Measurements from ENCODE around the gene TFPT. TPM values are rescaled to one million over a fixed set of nuclear protein-coding genes. Genes with fewer than 3 reads are reported as not detected.

Gene TFPT
- total and polyA plus RNA-seq, 2 of the 4 experiments (the other 2 are of a cell fraction) = 7.9 to 17.1 TPM

GRCh38 chr19:54162241-54162805 lies 46.9 kb upstream of the TFPT start:
- DNase-seq (peak; percentile 44), ATAC-seq (ENCODE audit: low read depth) (peak; percentile 22)
- peak overlapping the region; percentile 86 for H3K4me2 ChIP-seq (ENCODE audit: low read depth, low read length)
- peak overlapping the region; percentile 76 for H3K4me3 ChIP-seq (ENCODE audit: insufficient read depth, low read depth, low read length)
- H3K4me1 ChIP-seq (ENCODE audit: control insufficient read depth, insufficient read depth, low read length) = peaks cover 11% of the 10 kb centered on the region
- H4K8ac ChIP-seq (ENCODE audit: low read depth in 2 of 2, low read length in 2 of 2) = peak overlapping the region in 1 of 2 experiments; percentile 28; a peak in 1 of 4 replicates
- H3K4ac ChIP-seq (ENCODE audit: low read depth, low read length) = no peak overlapping the region
- H2AK9ac ChIP-seq (replicated peaks; ENCODE audit: low read depth, low read length, poor library complexity) = peak overlapping the region; percentile 55
- H2BK120ac ChIP-seq (ENCODE audit: low read depth, low read length) = no peak overlapping the region
- no peak overlapping the region for H3K23ac ChIP-seq (ENCODE audit: low read depth, low read length)
- ChIA-PET POLR2A (ENCODE audit: unreplicated experiment) (no interaction called here), CTCF (no interaction called here)
- peaks cover 4% of the 10 kb centered on the region; the same call in 1 of the 2 replicates for H3K36me3 ChIP-seq (ENCODE audit: control insufficient read depth, insufficient read depth, low read length)
- WGBS, 2 experiments (ENCODE audit: extremely low coverage in 2 of 2, insufficient read length in 1 of 2) = 6% methylated on average over 26 of the region's 35 CpGs; no CpG with 5 or more reads in 1 of the 2 experiments
- no peaks in the 10 kb centered on the region for H4K20me1 ChIP-seq (ENCODE audit: insufficient read depth, low read length)
- H2BK20ac ChIP-seq (ENCODE audit: low read depth, low read length) = no peak overlapping the region
- H3K9ac ChIP-seq (ENCODE audit: low read depth, low read length) = no peak overlapping the region
- no peaks in the 10 kb centered on the region for H3K27me3 ChIP-seq (ENCODE audit: control insufficient read depth, insufficient read depth, low read length)
- no peak overlapping the region for H3K56ac ChIP-seq (ENCODE audit: extremely low read depth, insufficient read depth, low read length)
- H2AK5ac ChIP-seq (ENCODE audit: low read depth, low read length) = no peak overlapping the region
- intact Hi-C loops (cut with micrococcal nuclease) (no loop called here), dilution Hi-C loops (cut with HindIII; ENCODE audit: low sequenced_read_pairs, unreplicated experiment) (no loop called here), in situ Hi-C loops (cut with MboI; ENCODE audit: low sequenced_read_pairs) (no loop called here)
- H3K9me3 ChIP-seq (ENCODE audit: control insufficient read depth, insufficient read depth, low read length) = no peaks in the 10 kb centered on the region
- no TSS peak for BruUV-seq (replicated peaks)
- H4K5ac ChIP-seq (ENCODE audit: low read depth, low read length) = no peak overlapping the region
- TF ChIP-seq USF2 (IDR thresholded peaks at IDR 0.05; ENCODE audit: low read depth, low read length) = peak; percentile 19; the same call in 1 of the 2 replicates
- TF ChIP-seq MXI1 (IDR thresholded peaks at IDR 0.05; ENCODE audit: borderline replicate concordance, low read depth, low read length) = peak; percentile 58
- TF ChIP-seq BHLHE40 (IDR thresholded peaks at IDR 0.05; ENCODE audit: low read depth, low read length) = no peak
- TF ChIP-seq NFE2L2 (IDR thresholded peaks at IDR 0.05; ENCODE audit: low read depth, low read length) = no peak
- H2BK15ac ChIP-seq (ENCODE audit: low read depth, low read length) = no peak overlapping the region
- H3K27ac ChIP-seq (ENCODE audit: insufficient read depth, low read length) = no peak overlapping the region
- no peak overlapping the region for H2BK5ac ChIP-seq (ENCODE audit: low read depth, low read length, poor library complexity, severe bottlenecking)
- H3K18ac ChIP-seq (ENCODE audit: low read depth, low read length) = no peak overlapping the region
- H3K14ac ChIP-seq (replicated peaks; ENCODE audit: low read depth, low read length) = no peak overlapping the region
- no peaks in the 10 kb centered on the region; the same call in none of the 2 replicates for H3K9me1 ChIP-seq (ENCODE audit: insufficient read depth, low read length)
- H2AFZ ChIP-seq (replicated peaks; ENCODE audit: low read length, poor library complexity) = peak overlapping the region; percentile 89
- peaks cover 10 to 31% of the 10 kb centered on the region in 2 experiments; a peak in 3 of 4 replicates for H3K79me1 ChIP-seq (ENCODE audit: low read depth in 1 of 2, low read length in 2 of 2)
- no peak overlapping the region for H4K91ac ChIP-seq (ENCODE audit: insufficient read depth, low read depth, low read length)

All from IMR-90 (cell line).